Measurements from ENCODE around the gene ENC1. TPM values are rescaled to one million over a fixed set of nuclear protein-coding genes. Genes with fewer than 3 reads are reported as not detected.
A peak's percentile ranks its signal among the peaks of the same experiment; 100 is the strongest.
"Not testable (repeated sequence)": the region's sequence is repeated elsewhere in the genome, so short reads cannot be mapped to it uniquely, and the experiment has no call there.

The ENC1 gene, protein sequence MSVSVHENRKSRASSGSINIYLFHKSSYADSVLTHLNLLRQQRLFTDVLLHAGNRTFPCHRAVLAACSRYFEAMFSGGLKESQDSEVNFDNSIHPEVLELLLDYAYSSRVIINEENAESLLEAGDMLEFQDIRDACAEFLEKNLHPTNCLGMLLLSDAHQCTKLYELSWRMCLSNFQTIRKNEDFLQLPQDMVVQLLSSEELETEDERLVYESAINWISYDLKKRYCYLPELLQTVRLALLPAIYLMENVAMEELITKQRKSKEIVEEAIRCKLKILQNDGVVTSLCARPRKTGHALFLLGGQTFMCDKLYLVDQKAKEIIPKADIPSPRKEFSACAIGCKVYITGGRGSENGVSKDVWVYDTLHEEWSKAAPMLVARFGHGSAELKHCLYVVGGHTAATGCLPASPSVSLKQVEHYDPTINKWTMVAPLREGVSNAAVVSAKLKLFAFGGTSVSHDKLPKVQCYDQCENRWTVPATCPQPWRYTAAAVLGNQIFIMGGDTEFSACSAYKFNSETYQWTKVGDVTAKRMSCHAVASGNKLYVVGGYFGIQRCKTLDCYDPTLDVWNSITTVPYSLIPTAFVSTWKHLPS
- 1 to 10 TPM in 1 of 2 experiments, under 1 TPM in 1; 0.38 to 1.5 TPM for total RNA-seq

GRCh38 chr5:74640450-74640953 lies at the start of gene ENC1:
TSS of gene ENC1 (minus strand) at chr5:74640728. CDS start at chr5:74636485, 4,243 bp downstream.
- Mint-ChIP-seq H3K9me3 (ENCODE audit: low read depth) (no peaks in the 10 kb centered on the region), H3K4me3 (peak within 1 kb of the TSS; percentile 76), H3K36me3 (no peaks in the 10 kb centered on the region), H3K27ac (no peak within 1 kb of the TSS), H3K4me1 (peaks cover 27% of the 10 kb centered on the region), H3K27me3 (peaks cover 84% of the 10 kb centered on the region)
- ATAC-seq (peak; percentile 92), DNase-seq (peak; percentile 81)
- CTCF ChIA-PET = interaction anchor here (0.6 to 6.0 kb wide), 11 partner anchors 9 to 741 kb away, joined by 3 to 29 read pairs (median 3); partner anchors contain the start of gene HEXB

- Mint-ChIP-seq H3K4me3 (peak overlapping the region; percentile 77), H3K9me3 (ENCODE audit: low read depth) (no peaks in the 10 kb centered on the region), H3K36me3 (peaks cover 19% of the 10 kb centered on the region), H3K4me1 (peaks cover 26% of the 10 kb centered on the region), H3K27me3 (peaks cover 9% of the 10 kb centered on the region), H3K27ac (no peak overlapping the region)
- DNase-seq (no peak), ATAC-seq (no peak)
- CTCF ChIA-PET = no interaction called here
Measured at GRCh38 chr5:74686962-74687751, 46.6 kb upstream of the ENC1 start.

DNA sequence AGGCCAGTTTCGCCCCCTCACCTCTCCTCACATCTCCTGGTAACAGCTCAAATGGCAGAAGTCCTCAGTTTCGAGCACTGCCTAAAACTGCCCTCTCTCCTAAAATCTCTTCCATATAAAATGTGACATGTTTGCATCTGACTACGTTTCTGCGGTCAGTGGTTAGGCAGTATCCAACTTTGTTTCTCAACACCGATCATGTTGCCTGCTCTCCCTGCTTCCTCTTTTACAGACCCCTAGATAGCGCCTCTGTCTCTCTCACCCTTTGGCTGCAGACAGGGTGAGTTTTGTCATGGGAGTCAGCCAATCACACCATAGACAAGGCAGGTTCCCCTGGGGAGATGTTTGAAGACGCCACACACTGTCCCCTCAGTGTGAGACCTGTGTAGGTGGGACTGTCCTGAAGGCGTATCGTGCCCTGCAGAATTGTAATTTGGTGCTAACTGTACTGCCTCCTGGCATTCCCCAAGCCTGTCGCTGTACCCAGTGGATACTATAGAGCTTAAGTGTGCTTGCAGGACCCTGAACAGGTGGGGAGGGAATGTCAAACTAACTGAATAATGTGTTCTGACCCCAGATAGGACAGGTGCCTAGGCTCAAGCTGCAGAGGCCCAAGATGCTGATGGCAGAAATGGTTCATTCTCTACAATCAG lies 45.6 kb upstream of the ENC1 start:
- Mint-ChIP-seq H3K27me3 (peaks cover 17% of the 10 kb centered on the region), H3K4me3 (peak overlapping the region; percentile 77), H3K9me3 (ENCODE audit: low read depth) (no peaks in the 10 kb centered on the region), H3K36me3 (peaks cover 16% of the 10 kb centered on the region), H3K4me1 (peaks cover 26% of the 10 kb centered on the region), H3K27ac (peak overlapping the region; percentile 72)
- ATAC-seq (no peak), DNase-seq (no peak)
- CTCF ChIA-PET = interaction anchor here (1.3 to 1.6 kb wide), 2 partner anchors 35 to 46 kb away, joined by 3 to 4 read pairs; partner anchors contain the start of gene ENC1

GRCh38 chr5:74684900-74685851 lies 44.6 kb upstream of the ENC1 start, which contains the start of gene HEXB:
TSS of gene HEXB (plus strand) at chr5:74685233. CDS start at chr5:74685261, 28 bp downstream.
- CTCF ChIA-PET = interaction anchor here (1.0 to 2.5 kb wide), 4 partner anchors 36 to 250 kb away, joined by 3 to 6 read pairs (median 4); partner anchors contain the start of gene ENC1
- H3K4me1 Mint-ChIP-seq = peaks cover 26% of the 10 kb centered on the region
- peak within 1 kb of the TSS; percentile 77 for H3K4me3 Mint-ChIP-seq
- H3K9me3 Mint-ChIP-seq (ENCODE audit: low read depth) = no peaks in the 10 kb centered on the region
- H3K36me3 Mint-ChIP-seq = peaks cover 10% of the 10 kb centered on the region
- ATAC-seq (peak; percentile 96), DNase-seq (peak; percentile 89)
- H3K27me3 Mint-ChIP-seq = peaks cover 24% of the 10 kb centered on the region
- H3K27ac Mint-ChIP-seq = peak within 1 kb of the TSS; percentile 72

- Mint-ChIP-seq H3K27ac (no peak overlapping the region), H3K27me3 (peaks cover 43% of the 10 kb centered on the region), H3K9me3 (ENCODE audit: low read depth) (no peaks in the 10 kb centered on the region), H3K36me3 (no peaks in the 10 kb centered on the region), H3K4me1 (peaks cover 2% of the 10 kb centered on the region), H3K4me3 (no peak overlapping the region)
- DNase-seq (no peak), ATAC-seq (no peak)
- CTCF ChIA-PET = no interaction called here
Measured at GRCh38 chr5:74679966-74680365, 39.4 kb upstream of the ENC1 start.

DNA sequence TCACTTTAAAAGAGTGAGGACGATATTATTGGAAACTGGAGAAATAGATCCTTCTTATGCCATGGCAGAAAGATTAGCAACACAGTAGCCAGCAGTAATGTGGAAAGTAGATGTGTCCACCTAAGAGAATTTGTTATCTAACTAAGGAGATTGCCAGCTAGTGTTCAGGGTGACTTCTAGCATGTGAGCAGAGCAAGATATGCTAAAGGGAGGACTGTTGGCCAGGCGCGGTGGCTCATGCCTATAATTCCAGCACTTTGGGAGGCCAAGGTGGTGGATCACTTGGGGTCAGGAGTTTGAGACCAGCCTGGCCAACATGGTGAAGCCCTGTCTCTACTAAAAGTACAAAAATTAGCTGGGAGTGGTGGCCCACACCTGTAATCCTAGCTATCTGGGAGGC lies 38.8 kb upstream of the ENC1 start:
- not testable (repeated sequence) for ATAC-seq; DNase-seq; H3K4me3 Mint-ChIP-seq; H3K36me3 Mint-ChIP-seq; H3K9me3 Mint-ChIP-seq (ENCODE audit: low read depth); H3K4me1 Mint-ChIP-seq; H3K27ac Mint-ChIP-seq
- peaks cover 43% of the 10 kb centered on the region for H3K27me3 Mint-ChIP-seq
- CTCF ChIA-PET = interaction anchor here (0.7 kb wide), 1 partner anchor 1083 kb away, joined by 4 read pairs; no protein-coding TSS in a partner anchor

- not testable (repeated sequence) for H3K4me3 Mint-ChIP-seq; H3K9me3 Mint-ChIP-seq (ENCODE audit: low read depth); H3K4me1 Mint-ChIP-seq; H3K36me3 Mint-ChIP-seq; ATAC-seq; DNase-seq; H3K27ac Mint-ChIP-seq
- H3K27me3 Mint-ChIP-seq = peaks cover 45% of the 10 kb centered on the region
- CTCF ChIA-PET = interaction anchor here (0.6 kb wide), 1 partner anchor 13 kb away, joined by 3 read pairs; no protein-coding TSS in a partner anchor
Measured at GRCh38 chr5:74678123-74678522, 37.6 kb upstream of the ENC1 start.

DNA sequence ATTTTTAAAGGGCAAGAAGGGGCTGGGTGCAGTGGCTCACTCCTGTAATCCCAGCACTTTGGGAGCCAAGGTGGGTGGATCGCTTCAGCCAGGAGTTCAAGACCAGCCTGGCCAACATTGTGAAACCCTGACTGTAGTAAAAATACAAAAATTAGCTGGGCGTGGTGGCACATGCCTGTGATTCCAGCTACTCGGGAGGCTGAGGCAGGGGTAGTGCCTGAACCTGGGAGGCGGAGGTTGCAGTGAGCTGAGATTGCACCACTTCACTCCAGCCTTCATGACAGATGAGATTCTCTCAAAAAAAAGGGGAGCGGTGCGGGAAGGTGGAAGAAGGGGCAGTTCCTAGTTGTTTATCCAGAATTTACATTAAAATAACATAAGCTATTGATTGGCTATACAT lies 35.9 kb upstream of the ENC1 start:
- H3K36me3 Mint-ChIP-seq; DNase-seq; H3K27ac Mint-ChIP-seq; H3K9me3 Mint-ChIP-seq (ENCODE audit: low read depth); ATAC-seq; H3K4me3 Mint-ChIP-seq; H3K4me1 Mint-ChIP-seq; CTCF ChIA-PET: not testable (repeated sequence)
- peaks cover 33% of the 10 kb centered on the region for H3K27me3 Mint-ChIP-seq

GRCh38 chr5:74673011-74673790 lies 32.7 kb upstream of the ENC1 start:
- peaks cover 12% of the 10 kb centered on the region for H3K27me3 Mint-ChIP-seq
- H3K4me1 Mint-ChIP-seq = no peaks in the 10 kb centered on the region
- ATAC-seq = no peak
- no peaks in the 10 kb centered on the region for H3K9me3 Mint-ChIP-seq (ENCODE audit: low read depth)
- CTCF ChIA-PET = interaction anchor here (0.6 to 1.1 kb wide), 3 partner anchors 25 to 245 kb away, joined by 3 to 6 read pairs (median 3); no protein-coding TSS in a partner anchor
- H3K27ac Mint-ChIP-seq = no peak overlapping the region
- no peaks in the 10 kb centered on the region for H3K36me3 Mint-ChIP-seq
- no peak overlapping the region for H3K4me3 Mint-ChIP-seq
- DNase-seq = no peak

DNA sequence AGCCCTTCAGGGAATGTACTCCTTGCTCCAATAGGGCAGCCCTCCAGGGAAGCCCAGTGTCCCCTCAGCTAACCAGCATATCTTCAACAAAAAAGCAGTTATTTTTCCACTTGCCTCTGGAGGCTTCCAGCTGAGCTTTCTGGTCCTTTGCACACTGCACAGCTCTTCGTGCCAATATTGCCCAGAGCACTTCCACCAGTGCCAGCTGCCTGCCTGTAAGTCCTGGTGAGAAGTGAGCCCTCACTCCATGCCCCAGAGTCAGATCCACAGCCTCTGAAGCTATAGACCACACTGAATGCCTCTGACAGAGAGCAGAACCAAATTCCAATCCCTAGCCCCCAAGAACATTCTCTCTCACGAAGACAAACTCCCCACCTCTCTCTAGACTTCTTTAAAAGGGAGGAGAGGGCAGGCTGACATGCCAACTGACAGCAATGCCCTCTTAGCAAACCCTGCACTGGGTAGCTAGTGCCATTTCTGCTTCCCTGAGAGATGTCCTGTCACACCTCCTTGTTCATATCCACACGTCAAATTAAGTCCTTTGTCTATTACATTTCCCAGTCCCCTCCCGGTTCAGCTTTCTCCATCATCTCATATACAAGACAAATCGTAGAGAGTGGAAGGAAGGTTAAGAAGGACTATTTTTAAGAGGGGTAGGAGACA lies 31.8 kb upstream of the ENC1 start:
- no peak overlapping the region for H3K27ac Mint-ChIP-seq
- no peak overlapping the region for H3K4me3 Mint-ChIP-seq
- CTCF ChIA-PET = no interaction called here
- DNase-seq = no peak
- H3K4me1 Mint-ChIP-seq = no peaks in the 10 kb centered on the region
- H3K9me3 Mint-ChIP-seq (ENCODE audit: low read depth) = no peaks in the 10 kb centered on the region
- no peaks in the 10 kb centered on the region for H3K36me3 Mint-ChIP-seq
- H3K27me3 Mint-ChIP-seq = peaks cover 16% of the 10 kb centered on the region
- ATAC-seq = no peak
